ENCODE data around the gene MLXIPL. TPM values are rescaled to one million over a fixed set of nuclear protein-coding genes. Genes with fewer than 3 reads are reported as not detected.
"Not testable (repeated sequence)": the region's sequence is repeated elsewhere in the genome, so short reads cannot be mapped to it uniquely, and the experiment has no call there.

MLXIPL gene
- total RNA-seq, 1 experiment from 2014 or later: 20.6 TPM

GRCh38 chr7:73659983-73660382 lies 35.7 kb upstream of the MLXIPL start:
- intact Hi-C loops (cut with micrococcal nuclease; ENCODE audit: unreplicated experiment): no loop called here
- TF ChIP-seq, protein P1, sequence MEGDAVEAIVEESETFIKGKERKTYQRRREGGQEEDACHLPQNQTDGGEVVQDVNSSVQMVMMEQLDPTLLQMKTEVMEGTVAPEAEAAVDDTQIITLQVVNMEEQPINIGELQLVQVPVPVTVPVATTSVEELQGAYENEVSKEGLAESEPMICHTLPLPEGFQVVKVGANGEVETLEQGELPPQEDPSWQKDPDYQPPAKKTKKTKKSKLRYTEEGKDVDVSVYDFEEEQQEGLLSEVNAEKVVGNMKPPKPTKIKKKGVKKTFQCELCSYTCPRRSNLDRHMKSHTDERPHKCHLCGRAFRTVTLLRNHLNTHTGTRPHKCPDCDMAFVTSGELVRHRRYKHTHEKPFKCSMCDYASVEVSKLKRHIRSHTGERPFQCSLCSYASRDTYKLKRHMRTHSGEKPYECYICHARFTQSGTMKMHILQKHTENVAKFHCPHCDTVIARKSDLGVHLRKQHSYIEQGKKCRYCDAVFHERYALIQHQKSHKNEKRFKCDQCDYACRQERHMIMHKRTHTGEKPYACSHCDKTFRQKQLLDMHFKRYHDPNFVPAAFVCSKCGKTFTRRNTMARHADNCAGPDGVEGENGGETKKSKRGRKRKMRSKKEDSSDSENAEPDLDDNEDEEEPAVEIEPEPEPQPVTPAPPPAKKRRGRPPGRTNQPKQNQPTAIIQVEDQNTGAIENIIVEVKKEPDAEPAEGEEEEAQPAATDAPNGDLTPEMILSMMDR (conservative IDR thresholded peaks at IDR 0.05; ENCODE audit: low read depth, low read length): no peak
- no peak for TF ChIP-seq EZH2 (IDR thresholded peaks at IDR 0.05; ENCODE audit: borderline replicate concordance, low read depth, low read length, poor library complexity, severe bottlenecking)
- BruUV-seq (replicated peaks): no TSS peak
- H3K27me3 ChIP-seq (replicated peaks; ENCODE audit: insufficient read depth, low read depth, low read length, poor library complexity): no peaks in the 10 kb centered on the region
- H3K36me3 ChIP-seq (ENCODE audit: insufficient read depth, low read length, poor library complexity, severe bottlenecking): no peaks in the 10 kb centered on the region
- no peak overlapping the region for H3K4me3 ChIP-seq (ENCODE audit: low read depth, low read length, poor library complexity, severe bottlenecking)
- no peaks in the 10 kb centered on the region for H3K9me3 ChIP-seq (ENCODE audit: low read depth, low read length, poor library complexity, severe bottlenecking)
- H3K27ac ChIP-seq (ENCODE audit: low read depth, low read length, poor library complexity, severe bottlenecking): no peak overlapping the region
- ChIA-PET POLR2A (ENCODE audit: low non-redundant PET) (interaction anchor here (0.5 kb wide), 1 partner anchor 38 kb away, joined by 4 read pairs; no protein-coding TSS in a partner anchor), CTCF (no interaction called here)
- no peak for DNase-seq (ENCODE audit: low spot score)
- H3K4me1 ChIP-seq (ENCODE audit: insufficient read depth, low read length, poor library complexity, severe bottlenecking): no peaks in the 10 kb centered on the region

GRCh38 chr7:73655309-73655708 lies 31.0 kb upstream of the MLXIPL start:
- H3K27ac ChIP-seq (ENCODE audit: low read depth, low read length, poor library complexity, severe bottlenecking); H3K36me3 ChIP-seq (ENCODE audit: insufficient read depth, low read length, poor library complexity, severe bottlenecking); DNase-seq (ENCODE audit: low spot score); POLR2A ChIA-PET (ENCODE audit: low non-redundant PET); H3K4me3 ChIP-seq (ENCODE audit: low read depth, low read length, poor library complexity, severe bottlenecking); intact Hi-C loops (cut with micrococcal nuclease; ENCODE audit: unreplicated experiment); BruUV-seq (replicated peaks); H3K27me3 ChIP-seq (replicated peaks; ENCODE audit: insufficient read depth, low read depth, low read length, poor library complexity); H3K9me3 ChIP-seq (ENCODE audit: low read depth, low read length, poor library complexity, severe bottlenecking); H3K4me1 ChIP-seq (ENCODE audit: insufficient read depth, low read length, poor library complexity, severe bottlenecking): not testable (repeated sequence)
- CTCF ChIA-PET: interaction anchor here (0.6 kb wide), 1 partner anchor 22 kb away, joined by 8 read pairs; no protein-coding TSS in a partner anchor

- Histone ChIP-seq H3K4me3 (ENCODE audit: low read depth, low read length, poor library complexity, severe bottlenecking) (no peak overlapping the region), H3K27me3 (replicated peaks; ENCODE audit: insufficient read depth, low read depth, low read length, poor library complexity) (peaks cover 8% of the 10 kb centered on the region), H3K36me3 (ENCODE audit: insufficient read depth, low read length, poor library complexity, severe bottlenecking) (no peaks in the 10 kb centered on the region), H3K9me3 (ENCODE audit: low read depth, low read length, poor library complexity, severe bottlenecking) (no peaks in the 10 kb centered on the region), H3K27ac (ENCODE audit: low read depth, low read length, poor library complexity, severe bottlenecking) (no peak overlapping the region), H3K4me1 (ENCODE audit: insufficient read depth, low read length, poor library complexity, severe bottlenecking) (peaks cover 10% of the 10 kb centered on the region)
- CTCF ChIA-PET: no interaction called here
- intact Hi-C loops (cut with micrococcal nuclease; ENCODE audit: unreplicated experiment): no loop called here
- TF ChIP-seq, protein P1 (conservative IDR thresholded peaks at IDR 0.05; ENCODE audit: low read depth, low read length): no peak
- TF ChIP-seq EZH2 (IDR thresholded peaks at IDR 0.05; ENCODE audit: borderline replicate concordance, low read depth, low read length, poor library complexity, severe bottlenecking): no peak
- POLR2A ChIA-PET (ENCODE audit: low non-redundant PET): no interaction called here
- no TSS peak for BruUV-seq (replicated peaks)
- DNase-seq (ENCODE audit: low spot score): no peak
Measured at GRCh38 chr7:73652541-73652949, 28.2 kb upstream of the MLXIPL start.

- Histone ChIP-seq H3K9me3 (ENCODE audit: low read depth, low read length, poor library complexity, severe bottlenecking) (no peaks in the 10 kb centered on the region), H3K4me3 (ENCODE audit: low read depth, low read length, poor library complexity, severe bottlenecking) (no peak overlapping the region), H3K27me3 (replicated peaks; ENCODE audit: insufficient read depth, low read depth, low read length, poor library complexity) (peaks cover 8% of the 10 kb centered on the region), H3K27ac (ENCODE audit: low read depth, low read length, poor library complexity, severe bottlenecking) (no peak overlapping the region), H3K36me3 (ENCODE audit: insufficient read depth, low read length, poor library complexity, severe bottlenecking) (no peaks in the 10 kb centered on the region), H3K4me1 (ENCODE audit: insufficient read depth, low read length, poor library complexity, severe bottlenecking) (peaks cover 10% of the 10 kb centered on the region)
- CTCF ChIA-PET: no interaction called here
- intact Hi-C loops (cut with micrococcal nuclease; ENCODE audit: unreplicated experiment): no loop called here
- POLR2A ChIA-PET (ENCODE audit: low non-redundant PET): no interaction called here
- TF ChIP-seq EZH2 (IDR thresholded peaks at IDR 0.05; ENCODE audit: borderline replicate concordance, low read depth, low read length, poor library complexity, severe bottlenecking): no peak
- TF ChIP-seq, protein P1 (conservative IDR thresholded peaks at IDR 0.05; ENCODE audit: low read depth, low read length): no peak
- no TSS peak for BruUV-seq (replicated peaks)
- DNase-seq (ENCODE audit: low spot score): no peak
Measured at GRCh38 chr7:73650524-73650923, 26.2 kb upstream of the MLXIPL start.
